HEK293T (cell line): Measurements from ENCODE around the gene HTN3.
"Not testable (repeated sequence)": the region's sequence is repeated elsewhere in the genome, so short reads cannot be mapped to it uniquely, and the experiment has no call there.

Source experiments
- CTCF ChIA-PET: fragments of 350-600 bp; formaldehyde crosslinking; extraction: SDS; loops from one replicate; lab custom pipeline; 2021; ENCODE audit warnings: antibody characterized with exemption, inconsistent platforms; lab: Yijun Ruan, JAX
- POLR2A ChIA-PET: fragments of 350-600 bp; formaldehyde crosslinking; extraction: SDS; loops from one replicate; lab custom pipeline; 2020; ENCODE audit warnings: antibody characterized with exemption, inconsistent platforms; lab: Yijun Ruan, JAX
- DNase-seq: peaks from one replicate; pipeline ENCODE4 v3.0.0; 2012; ENCODE audit warnings: mixed read lengths; ENCODE audit errors: extremely low spot score
- ARNT ChIP-seq: fragments of 450-650 bp; IDR thresholded peaks from 2 replicates; pipeline ENCODE4 v1.6.1; 2017; ENCODE audit warnings: mild to moderate bottlenecking
- BHLHE40 ChIP-seq: fragments of 450-650 bp; IDR thresholded peaks from 2 replicates; pipeline ENCODE4 v1.6.1; 2016; ENCODE audit warnings: mild to moderate bottlenecking, moderate library complexity, borderline replicate concordance
- CTBP1 ChIP-seq: fragments of 450-650 bp; IDR thresholded peaks from 2 replicates; pipeline ENCODE4 v1.6.1; 2016; ENCODE audit warnings: borderline replicate concordance
- ELF4 ChIP-seq: fragments of 450-650 bp; IDR thresholded peaks from 2 replicates; pipeline ENCODE4 v1.6.1; 2017; ENCODE audit warnings: antibody characterized with exemption
- FOXA1 ChIP-seq: fragments of 450-650 bp; IDR thresholded peaks from 2 replicates; pipeline ENCODE4 v1.6.1; 2016; ENCODE audit warnings: mild to moderate bottlenecking
- FOXK2 ChIP-seq: fragments of 450-650 bp; IDR thresholded peaks from 2 replicates; pipeline ENCODE4 v1.6.1; 2016; ENCODE audit warnings: mild to moderate bottlenecking
- FOXM1 ChIP-seq: fragments of 450-650 bp; IDR thresholded peaks from 2 replicates; pipeline ENCODE4 v1.6.1; 2017; ENCODE audit warnings: mild to moderate bottlenecking, borderline replicate concordance
- HDGF ChIP-seq: fragments of 450-650 bp; IDR thresholded peaks from 2 replicates; pipeline ENCODE4 v1.6.1; 2017; ENCODE audit warnings: antibody characterized with exemption, borderline replicate concordance
- L3MBTL2 ChIP-seq: fragments of 450-650 bp; conservative IDR thresholded peaks from 2 replicates; pipeline ENCODE4 v1.6.1; 2016; ENCODE audit warnings: mild to moderate bottlenecking
- LEF1 ChIP-seq: fragments of 450-650 bp; IDR thresholded peaks from 2 replicates; pipeline ENCODE4 v1.6.1; 2017; ENCODE audit warnings: mild to moderate bottlenecking, borderline replicate concordance
- NFRKB ChIP-seq: fragments of 450-650 bp; IDR thresholded peaks from 2 replicates; pipeline ENCODE4 v1.6.1; 2016; ENCODE audit warnings: mild to moderate bottlenecking, moderate library complexity
- SP1 ChIP-seq: fragments of 450-650 bp; IDR thresholded peaks from 2 replicates; pipeline ENCODE4 v1.6.1; 2017
- SUZ12 ChIP-seq: fragments of 450-650 bp; IDR thresholded peaks from 2 replicates; pipeline ENCODE4 v1.6.1; 2016; ENCODE audit warnings: mild to moderate bottlenecking
- TARDBP ChIP-seq: fragments of 450-650 bp; IDR thresholded peaks from 2 replicates; pipeline ENCODE4 v1.6.1; 2016
- ZNF384 ChIP-seq: fragments of 450-650 bp; IDR thresholded peaks from 2 replicates; pipeline ENCODE4 v1.6.1; 2016
- TF ChIP-seq, protein P1 (sequence below): fragments of 450-650 bp; IDR thresholded peaks from 2 replicates; pipeline ENCODE4 v1.6.1; 2016

Gene HTN3

DNA sequence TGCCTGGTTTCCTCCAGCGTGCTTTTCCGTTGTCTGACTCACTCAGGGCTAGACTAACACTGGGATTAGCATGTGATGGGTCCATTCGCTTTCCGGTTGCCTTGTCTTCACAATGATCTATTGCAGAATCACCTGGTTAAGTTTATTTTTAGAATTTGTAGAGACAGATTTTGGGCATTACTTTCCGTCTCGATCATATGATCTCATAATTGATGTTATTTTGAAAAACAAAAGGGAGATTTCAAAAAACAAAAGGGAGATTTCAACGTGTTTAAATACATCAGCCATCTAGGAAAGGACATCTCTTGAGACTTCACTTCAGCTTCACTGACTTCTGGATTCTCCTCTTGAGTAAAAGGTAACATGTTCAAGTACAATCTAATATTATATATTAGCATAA is at the start of gene HTN3:
Gene HTN3 (plus strand): TSS at position 301 of the 400 bp plus-strand sequence. CDS start 2,282 bp downstream, outside the sequence.
- CTCF ChIA-PET, DNase-seq, POLR2A ChIA-PET: not testable (repeated sequence)

DNA sequence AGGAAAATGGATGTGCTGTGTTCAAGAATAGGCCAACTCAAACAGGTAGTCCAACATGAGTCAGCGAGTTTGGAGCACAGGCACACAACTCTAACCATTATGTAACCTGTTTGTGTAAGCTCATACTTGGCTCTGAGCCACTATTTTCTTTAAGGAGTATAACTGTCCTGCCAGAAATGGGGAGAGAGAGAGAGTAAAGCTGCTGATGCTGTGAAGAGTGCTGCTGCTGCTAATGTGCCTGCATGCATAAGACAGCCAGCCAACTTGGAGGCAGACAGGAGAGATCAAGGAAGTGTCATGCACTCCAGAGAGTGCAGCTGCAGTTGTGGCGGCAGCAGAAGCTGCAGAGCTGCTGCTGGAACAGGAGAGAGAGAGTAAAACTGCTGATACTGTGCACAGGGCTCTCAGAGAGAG is 44.2 kb upstream of the HTN3 start:
- CTCF ChIA-PET = no interaction called here
- no peak for TF ChIP-seq BHLHE40
- no peak for TF ChIP-seq NFRKB
- TF ChIP-seq L3MBTL2 = no peak
- TF ChIP-seq SP1 = no peak
- no peak for TF ChIP-seq FOXK2
- no peak for TF ChIP-seq FOXA1
- no peak for TF ChIP-seq ELF4
- no peak for TF ChIP-seq ZNF384
- no peak for TF ChIP-seq HDGF
- no peak for TF ChIP-seq ARNT
- TF ChIP-seq CTBP1 = no peak
- no peak for TF ChIP-seq TARDBP
- no peak for TF ChIP-seq LEF1
- no peak for TF ChIP-seq SUZ12
- TF ChIP-seq FOXM1 = no peak
- TF ChIP-seq, protein P1, sequence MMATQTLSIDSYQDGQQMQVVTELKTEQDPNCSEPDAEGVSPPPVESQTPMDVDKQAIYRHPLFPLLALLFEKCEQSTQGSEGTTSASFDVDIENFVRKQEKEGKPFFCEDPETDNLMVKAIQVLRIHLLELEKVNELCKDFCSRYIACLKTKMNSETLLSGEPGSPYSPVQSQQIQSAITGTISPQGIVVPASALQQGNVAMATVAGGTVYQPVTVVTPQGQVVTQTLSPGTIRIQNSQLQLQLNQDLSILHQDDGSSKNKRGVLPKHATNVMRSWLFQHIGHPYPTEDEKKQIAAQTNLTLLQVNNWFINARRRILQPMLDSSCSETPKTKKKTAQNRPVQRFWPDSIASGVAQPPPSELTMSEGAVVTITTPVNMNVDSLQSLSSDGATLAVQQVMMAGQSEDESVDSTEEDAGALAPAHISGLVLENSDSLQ = no peak
- peak; percentile 14 for DNase-seq
- POLR2A ChIA-PET = no interaction called here

DNA sequence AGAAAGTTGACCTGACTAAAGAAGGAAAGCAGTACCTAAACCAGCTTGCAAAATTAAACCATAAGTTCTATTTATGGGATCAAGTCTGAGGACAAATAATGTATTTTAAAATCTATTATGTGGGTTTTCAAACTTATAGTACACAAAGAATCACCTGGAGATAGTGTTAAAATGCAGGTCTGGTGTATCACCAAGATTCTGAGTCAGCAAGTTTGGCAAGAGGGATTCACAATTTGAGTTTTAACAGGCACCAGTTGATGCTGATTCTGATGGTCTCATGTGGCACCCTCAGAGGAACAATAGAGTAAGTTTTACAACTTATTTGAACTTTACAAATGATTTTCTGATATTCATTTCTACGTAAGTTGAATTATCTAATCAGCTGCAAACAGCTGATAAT is 41.6 kb upstream of the HTN3 start:
- ChIA-PET POLR2A (no interaction called here), CTCF (no interaction called here)
- no peak for TF ChIP-seq FOXA1
- TF ChIP-seq NFRKB = no peak
- no peak for TF ChIP-seq ELF4
- no peak for TF ChIP-seq SP1
- no peak for TF ChIP-seq L3MBTL2
- TF ChIP-seq SUZ12 = no peak
- no peak for TF ChIP-seq BHLHE40
- no peak for TF ChIP-seq FOXK2
- TF ChIP-seq FOXM1 = no peak
- no peak for TF ChIP-seq ARNT
- TF ChIP-seq LEF1 = no peak
- no peak for TF ChIP-seq TARDBP
- TF ChIP-seq ZNF384 = no peak
- TF ChIP-seq, protein P1 = no peak
- TF ChIP-seq CTBP1 = no peak
- no peak for DNase-seq

DNA sequence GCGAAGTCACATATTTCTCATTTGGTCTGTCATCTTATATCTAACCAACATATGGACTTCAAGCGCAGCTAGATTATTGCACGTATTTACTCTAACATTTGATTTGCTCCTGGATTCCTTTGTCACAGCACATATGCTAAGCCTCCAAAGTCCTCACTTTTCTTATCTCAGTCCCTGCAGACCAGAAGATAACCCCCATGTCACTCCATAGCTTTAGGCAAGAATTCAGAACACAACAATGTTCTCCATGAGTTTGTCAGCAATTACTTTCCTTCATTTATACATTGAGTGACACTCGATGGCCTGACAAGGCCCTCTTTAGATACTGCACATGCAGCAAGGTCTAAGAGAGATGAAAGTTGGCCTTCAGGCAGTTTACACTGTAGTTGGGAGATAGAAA is 37.2 kb upstream of the HTN3 start:
- CTCF ChIA-PET = no interaction called here
- POLR2A ChIA-PET = no interaction called here
- TF ChIP-seq BHLHE40 (no peak), NFRKB (no peak), CTBP1 (no peak), FOXA1 (no peak), FOXM1 (no peak), ELF4 (no peak), SUZ12 (no peak), TARDBP (no peak), HDGF (no peak), LEF1 (no peak), L3MBTL2 (no peak), SP1 (no peak)
- TF ChIP-seq, protein P1 = no peak
- DNase-seq = no peak

DNA sequence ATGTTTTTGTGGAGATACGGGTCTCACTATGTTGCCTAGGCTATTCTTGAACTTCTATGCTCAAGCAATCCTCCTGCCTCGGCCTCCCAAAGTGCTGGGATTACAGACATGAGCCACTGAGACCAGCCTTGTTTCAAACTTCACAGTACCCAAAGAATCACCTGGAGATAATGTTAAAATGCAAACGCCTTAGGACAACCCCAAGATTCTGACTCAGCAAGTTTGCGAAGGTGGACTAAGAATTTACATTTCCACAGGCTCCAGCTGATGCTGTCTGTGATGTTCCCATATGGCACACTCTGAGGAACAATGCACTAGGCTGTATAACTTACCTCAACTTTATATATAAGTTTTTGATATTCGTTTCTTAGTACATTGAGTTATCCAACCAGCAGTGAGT is 33.5 kb upstream of the HTN3 start:
- no peak for DNase-seq
- POLR2A ChIA-PET = no interaction called here
- CTCF ChIA-PET = no interaction called here
- no peak for TF ChIP-seq CTBP1
- no peak for TF ChIP-seq BHLHE40
- no peak for TF ChIP-seq SUZ12
- no peak for TF ChIP-seq TARDBP
- TF ChIP-seq ZNF384 = no peak
- TF ChIP-seq, protein P1 = no peak
- TF ChIP-seq FOXA1 = no peak
- no peak for TF ChIP-seq ARNT
- no peak for TF ChIP-seq NFRKB
- no peak for TF ChIP-seq HDGF
- TF ChIP-seq FOXK2 = no peak
- no peak for TF ChIP-seq L3MBTL2

DNA sequence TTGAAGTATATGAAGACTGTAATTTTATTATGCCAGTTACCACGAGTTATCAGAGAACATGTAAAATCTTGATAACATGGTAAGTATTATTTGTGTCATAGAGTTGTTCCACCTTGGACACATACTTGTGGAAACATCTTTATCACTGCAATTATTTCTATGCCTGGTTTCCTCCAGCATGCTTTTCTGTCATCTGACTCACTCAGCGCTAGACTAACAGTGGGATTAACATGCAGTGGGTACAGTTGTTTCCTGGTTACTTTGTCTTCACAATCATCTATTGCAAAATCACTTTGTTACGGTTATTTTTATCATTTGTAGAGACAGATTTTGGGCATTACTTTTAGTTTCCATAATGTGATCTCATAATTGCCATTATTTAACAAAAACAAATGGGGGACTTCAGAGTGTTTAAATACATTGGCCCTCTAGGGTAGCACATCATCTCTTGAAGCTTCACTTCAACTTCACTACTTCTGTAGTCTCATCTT is 32.7 kb upstream of the HTN3 start, which contains the start of gene STATH:
Gene STATH (plus strand): TSS at position 441 of the 491 bp plus-strand sequence. CDS start 2,472 bp downstream, outside the sequence.
- TF ChIP-seq TARDBP (no peak), NFRKB (no peak), SP1 (no peak), FOXM1 (no peak), ELF4 (no peak), FOXA1 (no peak), L3MBTL2 (no peak), LEF1 (no peak), HDGF (no peak), CTBP1 (no peak), FOXK2 (no peak), ZNF384 (no peak), ARNT (no peak), BHLHE40 (no peak), SUZ12 (no peak)
- TF ChIP-seq, protein P1 = no peak
- ChIA-PET POLR2A (no interaction called here), CTCF (no interaction called here)
- DNase-seq = no peak
